Measurements from ENCODE around the gene SEMA5A.

The SEMA5A gene

DNA sequence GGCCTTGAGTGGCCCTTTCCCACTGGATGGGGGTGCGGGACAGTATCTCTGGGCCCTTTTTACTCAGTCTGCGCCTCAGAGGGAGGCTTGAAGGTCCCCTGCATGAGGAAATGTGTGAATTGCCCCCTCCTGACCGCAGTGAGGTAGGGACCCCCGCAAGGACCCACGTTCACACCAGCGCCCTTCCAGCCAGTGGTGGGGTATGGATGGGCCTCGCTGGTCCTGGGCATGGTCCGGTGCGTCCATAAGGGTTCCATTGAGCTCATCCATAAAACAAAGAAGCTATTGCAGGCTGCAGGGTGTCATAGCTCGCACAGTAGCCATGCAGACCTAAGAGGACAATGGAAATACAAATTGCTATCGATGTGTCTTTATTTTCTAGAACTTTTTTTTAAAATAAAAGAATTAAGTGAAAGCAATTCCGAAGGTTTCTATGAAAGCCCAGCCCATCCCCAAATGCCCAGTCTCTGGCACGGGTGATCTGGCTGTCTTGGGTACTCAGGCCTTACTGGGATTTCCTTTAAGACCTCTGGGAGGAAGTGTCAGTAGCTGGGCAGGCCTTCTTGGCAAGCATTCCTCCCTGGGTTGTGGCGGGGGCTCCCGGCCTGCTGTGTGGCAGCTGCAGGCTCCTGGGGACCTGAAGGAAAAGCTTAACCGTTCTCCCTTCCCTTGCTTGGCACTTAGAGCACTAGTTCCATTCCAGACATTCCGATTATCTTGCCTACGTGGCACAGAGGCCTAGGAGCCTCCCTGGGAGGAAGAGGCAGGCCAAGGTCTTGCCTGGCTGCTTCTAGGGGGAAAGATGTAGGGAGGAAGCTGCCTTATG is 1.5 kb upstream of the SEMA5A start:
- peak overlapping the region; percentile 16 for H3K27ac ChIP-seq (replicated peaks; ENCODE audit: low read length)
- DNase-seq (ENCODE audit: low spot score), result no peak
- WGBS, 2 donors (ENCODE audit: extremely low coverage in 2 of 2, insufficient read length in 2 of 2, insufficient replicate concordance in 1 of 2), result no CpG with 5 or more reads among the region's 18 CpGs

DNA sequence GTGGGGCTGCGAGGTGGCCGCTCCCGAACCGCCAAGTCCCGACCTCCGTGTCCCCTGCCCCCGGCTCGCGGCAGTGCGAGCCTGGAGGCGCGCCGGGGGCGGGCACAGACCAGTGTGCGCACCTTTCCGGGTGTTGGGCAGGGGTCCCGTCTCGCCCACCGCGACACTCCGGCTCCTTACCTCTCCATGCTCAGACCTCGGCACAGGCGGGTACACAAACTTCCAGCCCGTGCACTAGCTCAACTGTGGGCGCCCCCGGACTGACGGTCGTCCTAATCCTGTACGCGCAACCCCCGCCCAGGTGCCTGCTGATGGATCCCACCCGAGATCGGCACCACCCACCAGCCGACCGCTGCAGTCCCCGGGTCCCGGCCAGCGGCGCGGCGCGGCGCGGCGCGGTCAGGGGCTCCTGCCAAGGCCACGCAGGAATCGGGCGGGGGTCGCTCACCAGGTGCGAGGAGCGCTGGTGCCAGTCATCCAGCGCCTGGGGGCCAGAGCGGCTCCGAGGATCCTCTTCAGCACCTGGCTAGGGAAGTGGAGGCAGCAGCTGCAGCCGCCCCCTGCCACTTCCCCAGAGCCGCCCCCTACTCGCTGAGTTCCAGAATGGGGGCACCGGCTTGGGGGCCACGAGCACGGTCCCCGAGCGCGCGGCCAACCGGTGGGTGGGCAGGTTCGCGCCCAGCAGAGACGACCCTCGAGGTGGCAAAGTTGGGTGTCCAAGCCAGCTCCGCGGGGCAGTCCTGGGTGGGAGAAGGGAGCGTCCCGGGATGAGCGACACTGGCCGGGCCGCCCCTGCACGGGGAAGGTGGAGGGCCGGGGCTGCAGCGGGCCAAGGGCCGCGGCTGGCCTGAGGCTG is 511 bp downstream of the SEMA5A start:
- Histone ChIP-seq H2BK12ac (ENCODE audit: low read length) (peak overlapping the region; percentile 91), H2BK5ac (ENCODE audit: low read length) (peak overlapping the region; percentile 96), H4K8ac (ENCODE audit: low read depth, low read length) (peak overlapping the region; percentile 27), H3K18ac (ENCODE audit: low read length) (peak overlapping the region; percentile 99), H3K14ac (ENCODE audit: low read length) (peak overlapping the region; percentile 100), H3K27me3 (ENCODE audit: control insufficient read depth in 3 of 3, insufficient read depth in 3 of 3, low read depth in 1 of 3, low read length in 3 of 3) (peaks cover 0 to 25% (median 0%) of the 10 kb centered on the region in 3 experiments), H2BK120ac (ENCODE audit: low read depth, low read length) (peak overlapping the region; percentile 83), H3K9ac (ENCODE audit: low read depth, low read length, poor library complexity) (peak overlapping the region; percentile 98), H3K4me2 (ENCODE audit: insufficient read depth, low read length, poor library complexity, severe bottlenecking) (peak overlapping the region; percentile 87), H2AK5ac (ENCODE audit: low read depth, low read length) (peak overlapping the region; percentile 95), H3K79me1 (ENCODE audit: low read depth, low read length) (peaks cover 8% of the 10 kb centered on the region), H3K4ac (ENCODE audit: low read length) (peak overlapping the region; percentile 80), H3K4me1 (ENCODE audit: control insufficient read depth in 2 of 2, insufficient read depth in 1 of 2, low read depth in 1 of 2, low read length in 2 of 2) (peaks cover 8 to 12% of the 10 kb centered on the region in 2 donors), H3K36me3 (replicated peaks in 1 of 2; ENCODE audit: control insufficient read depth in 2 of 2, insufficient read depth in 2 of 2, low read length in 2 of 2) (peaks cover 0 to 6% of the 10 kb centered on the region in 2 donors), H3K9me3 (replicated peaks in 1 of 2; ENCODE audit: control insufficient read depth in 2 of 2, insufficient read depth in 1 of 2, low read depth in 1 of 2, low read length in 2 of 2) (no peaks in the 10 kb centered on the region), H3K23ac (ENCODE audit: low read depth, low read length, poor library complexity) (peak overlapping the region; percentile 95), H4K91ac (ENCODE audit: low read depth, low read length, poor library complexity) (peak overlapping the region; percentile 79), H2BK15ac (ENCODE audit: low read length) (peak overlapping the region; percentile 89), H3K4me3 (ENCODE audit: low read length in 2 of 2) (peak overlapping the region; percentile 55 to 99), H3K27ac (replicated peaks; ENCODE audit: low read length) (peak overlapping the region; percentile 22), H2AFZ (ENCODE audit: low read length) (peak overlapping the region; percentile 91)
- peak; percentile 36 for DNase-seq (ENCODE audit: low spot score)
- WGBS, 2 donors (ENCODE audit: extremely low coverage in 2 of 2, insufficient read length in 2 of 2, insufficient replicate concordance in 1 of 2), result no CpG with 5 or more reads among the region's 82 CpGs

More for the DNA sequence above, 1.5 kb upstream of the SEMA5A start:
- peak overlapping the region; percentile 53 for H2AFZ ChIP-seq (ENCODE audit: low read length)
- H3K18ac ChIP-seq (ENCODE audit: low read length), result peak overlapping the region; percentile 88
- H3K23ac ChIP-seq (ENCODE audit: low read depth, low read length, poor library complexity), result no peak overlapping the region
- peak overlapping the region; percentile 90 for H3K4ac ChIP-seq (ENCODE audit: low read length)
- no peaks in the 10 kb centered on the region for H3K9me3 ChIP-seq (replicated peaks in 1 of 2; ENCODE audit: control insufficient read depth in 2 of 2, insufficient read depth in 1 of 2, low read depth in 1 of 2, low read length in 2 of 2)
- peak overlapping the region; percentile 82 for H3K9ac ChIP-seq (ENCODE audit: low read depth, low read length, poor library complexity)
- H4K8ac ChIP-seq (ENCODE audit: low read depth, low read length), result peak overlapping the region; percentile 23
- peak overlapping the region; percentile 76 for H3K14ac ChIP-seq (ENCODE audit: low read length)
- peak overlapping the region; percentile 71 for H3K4me2 ChIP-seq (ENCODE audit: insufficient read depth, low read length, poor library complexity, severe bottlenecking)
- H2AK5ac ChIP-seq (ENCODE audit: low read depth, low read length), result peak overlapping the region; percentile 85
- H2BK12ac ChIP-seq (ENCODE audit: low read length), result peak overlapping the region; percentile 30
- H3K4me3 ChIP-seq (ENCODE audit: low read length in 2 of 2), result peak overlapping the region in 1 of 2 donors; percentile 52
- H4K91ac ChIP-seq (ENCODE audit: low read depth, low read length, poor library complexity), result no peak overlapping the region
- H3K4me1 ChIP-seq (ENCODE audit: control insufficient read depth in 2 of 2, insufficient read depth in 1 of 2, low read depth in 1 of 2, low read length in 2 of 2), result peaks cover 10 to 11% of the 10 kb centered on the region in 2 donors
- H3K36me3 ChIP-seq (replicated peaks in 1 of 2; ENCODE audit: control insufficient read depth in 2 of 2, insufficient read depth in 2 of 2, low read length in 2 of 2), result peaks cover 0 to 11% of the 10 kb centered on the region in 2 donors
- no peak overlapping the region for H2BK15ac ChIP-seq (ENCODE audit: low read length)
- peaks cover 0 to 25% (median 0%) of the 10 kb centered on the region in 3 experiments for H3K27me3 ChIP-seq (ENCODE audit: control insufficient read depth in 3 of 3, insufficient read depth in 3 of 3, low read depth in 1 of 3, low read length in 3 of 3)
- H2BK120ac ChIP-seq (ENCODE audit: low read depth, low read length), result no peak overlapping the region
- H3K79me1 ChIP-seq (ENCODE audit: low read depth, low read length), result peaks cover 8% of the 10 kb centered on the region
- no peak overlapping the region for H2BK5ac ChIP-seq (ENCODE audit: low read length)

DNA sequence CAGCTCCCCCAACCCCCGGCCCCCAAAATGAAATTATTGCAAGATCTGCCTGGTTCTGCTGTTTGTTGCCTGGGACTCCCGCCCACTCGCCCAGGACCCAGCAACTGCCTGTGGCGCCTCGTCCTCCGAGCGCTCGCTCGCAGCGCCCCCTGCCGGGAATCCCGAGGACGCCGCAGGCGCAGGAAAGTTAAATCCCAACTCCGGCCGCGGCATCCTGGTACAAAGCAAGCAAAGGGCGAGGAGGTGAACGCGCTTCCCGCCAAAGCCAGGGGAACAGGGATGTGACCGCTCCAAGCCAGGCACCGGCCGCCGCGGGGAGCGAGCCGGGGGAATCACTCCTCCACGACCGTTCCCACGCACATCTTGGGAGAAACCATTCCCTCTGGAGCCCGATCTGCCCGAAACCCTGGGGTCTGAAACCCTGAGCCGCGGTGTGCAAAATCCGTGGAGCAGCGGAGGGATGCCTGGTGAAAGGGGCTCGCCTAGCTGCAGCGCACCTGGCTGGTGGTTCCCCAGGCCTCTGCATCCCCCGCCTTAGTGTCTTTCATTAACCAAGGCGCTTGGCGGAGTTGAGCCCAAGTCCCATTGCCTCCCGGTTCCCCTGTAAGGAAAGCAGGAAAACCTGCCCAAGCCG is 1.3 kb downstream of the SEMA5A start:
- Histone ChIP-seq H3K23ac (ENCODE audit: low read depth, low read length, poor library complexity) (peak overlapping the region; percentile 95), H3K14ac (ENCODE audit: low read length) (peak overlapping the region; percentile 100), H4K8ac (ENCODE audit: low read depth, low read length) (no peak overlapping the region), H3K18ac (ENCODE audit: low read length) (peak overlapping the region; percentile 99), H3K27ac (replicated peaks; ENCODE audit: low read length) (peak overlapping the region; percentile 45), H2AFZ (ENCODE audit: low read length) (peak overlapping the region; percentile 91), H4K91ac (ENCODE audit: low read depth, low read length, poor library complexity) (peak overlapping the region; percentile 62), H3K4ac (ENCODE audit: low read length) (peak overlapping the region; percentile 54), H3K79me1 (ENCODE audit: low read depth, low read length) (peaks cover 8% of the 10 kb centered on the region), H3K4me3 (ENCODE audit: low read length in 2 of 2) (peak overlapping the region; percentile 55 to 99), H3K9me3 (replicated peaks in 1 of 2; ENCODE audit: control insufficient read depth in 2 of 2, insufficient read depth in 1 of 2, low read depth in 1 of 2, low read length in 2 of 2) (no peaks in the 10 kb centered on the region), H2BK120ac (ENCODE audit: low read depth, low read length) (peak overlapping the region; percentile 83), H3K4me1 (ENCODE audit: control insufficient read depth in 2 of 2, insufficient read depth in 1 of 2, low read depth in 1 of 2, low read length in 2 of 2) (peaks cover 8 to 12% of the 10 kb centered on the region in 2 donors), H2BK15ac (ENCODE audit: low read length) (peak overlapping the region; percentile 56), H3K4me2 (ENCODE audit: insufficient read depth, low read length, poor library complexity, severe bottlenecking) (peak overlapping the region; percentile 87), H2AK5ac (ENCODE audit: low read depth, low read length) (peak overlapping the region; percentile 95), H3K36me3 (replicated peaks in 1 of 2; ENCODE audit: control insufficient read depth in 2 of 2, insufficient read depth in 2 of 2, low read length in 2 of 2) (peaks cover 0 to 3% of the 10 kb centered on the region in 2 donors), H3K9ac (ENCODE audit: low read depth, low read length, poor library complexity) (peak overlapping the region; percentile 98), H3K27me3 (ENCODE audit: control insufficient read depth in 3 of 3, insufficient read depth in 3 of 3, low read depth in 1 of 3, low read length in 3 of 3) (peaks cover 0 to 25% (median 0%) of the 10 kb centered on the region in 3 experiments), H2BK12ac (ENCODE audit: low read length) (peak overlapping the region; percentile 91), H2BK5ac (ENCODE audit: low read length) (peak overlapping the region; percentile 35)
- DNase-seq (ENCODE audit: low spot score), result peak; percentile 84
- WGBS, 2 donors (ENCODE audit: extremely low coverage in 2 of 2, insufficient read length in 2 of 2, insufficient replicate concordance in 1 of 2), result no CpG with 5 or more reads among the region's 45 CpGs
